ENCODE results near the gene RGS2. TPM values are rescaled to one million over a fixed set of nuclear protein-coding genes. Genes with fewer than 3 reads are reported as not detected.
A peak's percentile ranks its signal among the peaks of the same experiment; 100 is the strongest.

Gene RGS2
- total RNA-seq, 2 donors from 2014 or later: 14.5 to 32.7 TPM

DNA sequence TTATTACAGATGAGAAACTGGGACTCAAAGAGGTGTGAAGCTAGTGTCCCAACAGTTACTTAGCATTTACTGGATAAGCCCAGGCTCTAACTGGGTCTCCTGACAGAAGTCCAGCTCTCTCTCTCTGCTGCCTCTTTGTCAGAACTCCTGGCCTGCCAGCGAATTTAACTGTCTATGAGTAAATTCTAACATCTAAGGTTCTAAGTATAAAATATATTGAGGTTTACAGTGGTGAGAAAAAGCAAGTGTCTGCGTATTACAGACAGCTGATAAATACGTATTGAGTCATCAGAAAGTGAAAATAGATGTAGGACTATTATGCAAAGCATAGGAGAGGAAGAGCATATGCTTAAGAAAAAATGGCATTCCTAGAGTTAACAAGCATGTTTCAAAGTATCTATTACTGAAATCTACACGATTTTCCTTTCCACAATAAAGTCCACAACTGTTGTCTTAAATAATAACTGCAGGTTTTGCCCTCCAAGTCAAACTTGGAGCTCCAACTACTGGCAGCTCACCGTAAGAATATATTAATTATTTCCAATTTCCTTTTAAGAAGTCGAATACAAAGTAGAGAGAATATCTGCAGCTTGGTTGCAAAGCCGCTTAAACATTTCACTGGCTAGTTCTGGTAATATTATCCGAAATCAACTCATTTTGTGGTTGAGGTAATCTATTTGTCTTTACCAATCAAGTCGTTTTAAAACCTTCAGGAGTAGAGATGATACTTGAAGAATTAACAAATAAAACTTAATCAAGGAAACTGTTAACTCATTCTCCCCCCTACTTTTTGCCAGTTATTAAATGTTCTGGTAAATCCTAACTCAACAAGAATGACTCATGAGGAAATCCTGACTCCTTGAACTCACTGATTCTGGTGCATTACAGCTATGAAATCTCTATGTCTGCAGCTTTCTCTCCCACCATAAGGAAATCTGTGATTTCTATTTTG lies 1.4 kb upstream of the RGS2 start:
- Histone ChIP-seq H3K4me3 (no peak overlapping the region), H3K4me1 (peaks cover 30% of the 10 kb centered on the region), H3K36me3 (replicated peaks in 1 of 2; ENCODE audit: insufficient read depth in 1 of 2, low read depth in 2 of 2) (peaks cover 0 to 5% of the 10 kb centered on the region in 2 donors), H3K27ac (peak overlapping the region; percentile 89 to 97 (median 92)), H3K9me3 (no peaks in the 10 kb centered on the region), H3K27me3 (no peaks in the 10 kb centered on the region)
- intact Hi-C loops (cut with DNase I): no loop called here
- peak in 2 of 3 donors; percentile 32 to 45 for TF ChIP-seq POLR2A (IDR thresholded peaks at IDR 0.05)
- TF ChIP-seq, protein P1, sequence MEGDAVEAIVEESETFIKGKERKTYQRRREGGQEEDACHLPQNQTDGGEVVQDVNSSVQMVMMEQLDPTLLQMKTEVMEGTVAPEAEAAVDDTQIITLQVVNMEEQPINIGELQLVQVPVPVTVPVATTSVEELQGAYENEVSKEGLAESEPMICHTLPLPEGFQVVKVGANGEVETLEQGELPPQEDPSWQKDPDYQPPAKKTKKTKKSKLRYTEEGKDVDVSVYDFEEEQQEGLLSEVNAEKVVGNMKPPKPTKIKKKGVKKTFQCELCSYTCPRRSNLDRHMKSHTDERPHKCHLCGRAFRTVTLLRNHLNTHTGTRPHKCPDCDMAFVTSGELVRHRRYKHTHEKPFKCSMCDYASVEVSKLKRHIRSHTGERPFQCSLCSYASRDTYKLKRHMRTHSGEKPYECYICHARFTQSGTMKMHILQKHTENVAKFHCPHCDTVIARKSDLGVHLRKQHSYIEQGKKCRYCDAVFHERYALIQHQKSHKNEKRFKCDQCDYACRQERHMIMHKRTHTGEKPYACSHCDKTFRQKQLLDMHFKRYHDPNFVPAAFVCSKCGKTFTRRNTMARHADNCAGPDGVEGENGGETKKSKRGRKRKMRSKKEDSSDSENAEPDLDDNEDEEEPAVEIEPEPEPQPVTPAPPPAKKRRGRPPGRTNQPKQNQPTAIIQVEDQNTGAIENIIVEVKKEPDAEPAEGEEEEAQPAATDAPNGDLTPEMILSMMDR (IDR thresholded peaks at IDR 0.05): peak in 3 of 7 experiments; percentile 13 to 22 (median 14)
- 14 to 19% methylated on average over 9 of the region's 9 CpGs for WGBS, 2 donors
- ATAC-seq (peak; percentile 20), DNase-seq (peak in 3 of 4 donors; percentile 20 to 25 (median 22))

GRCh38 chr1:192808163-192808517 lies 699 bp upstream of the RGS2 start:
- Histone ChIP-seq H3K4me1 (peaks cover 37% of the 10 kb centered on the region), H3K4me3 (peak overlapping the region; percentile 62 to 83), H3K9me3 (no peaks in the 10 kb centered on the region), H3K36me3 (replicated peaks in 1 of 2; ENCODE audit: insufficient read depth in 1 of 2, low read depth in 2 of 2) (peaks cover 0 to 5% of the 10 kb centered on the region in 2 donors), H3K27me3 (no peaks in the 10 kb centered on the region), H3K27ac (peak overlapping the region; percentile 89 to 97 (median 92))
- DNase-seq: no peak
- no peak for TF ChIP-seq POLR2A (IDR thresholded peaks at IDR 0.05)
- TF ChIP-seq, protein P1 (IDR thresholded peaks at IDR 0.05): no peak
- no peak for ATAC-seq
- 5 to 6% methylated on average over 7 to 8 of the region's 8 CpGs for WGBS, 2 donors
- intact Hi-C loops (cut with DNase I): no loop called here

- TF ChIP-seq, protein P1 (IDR thresholded peaks at IDR 0.05): no peak
- no peak for TF ChIP-seq POLR2A (IDR thresholded peaks at IDR 0.05)
- intact Hi-C loops (cut with DNase I): no loop called here
- Histone ChIP-seq H3K9me3 (no peaks in the 10 kb centered on the region), H3K27me3 (no peaks in the 10 kb centered on the region), H3K4me1 (peaks cover 38% of the 10 kb centered on the region), H3K36me3 (replicated peaks in 1 of 2; ENCODE audit: insufficient read depth in 1 of 2, low read depth in 2 of 2) (peaks cover 0 to 5% of the 10 kb centered on the region in 2 donors), H3K27ac (peak overlapping the region in 3 of 4 donors; percentile 90 to 97 (median 93)), H3K4me3 (peak overlapping the region; percentile 62 to 83)
- ATAC-seq (no peak), DNase-seq (peak; percentile 27 to 56 (median 46))
- WGBS, 2 donors: 24 to 36% methylated on average over 25 of the region's 25 CpGs
Measured at GRCh38 chr1:192809307-192810252, 741 bp downstream of the RGS2 start.

DNA sequence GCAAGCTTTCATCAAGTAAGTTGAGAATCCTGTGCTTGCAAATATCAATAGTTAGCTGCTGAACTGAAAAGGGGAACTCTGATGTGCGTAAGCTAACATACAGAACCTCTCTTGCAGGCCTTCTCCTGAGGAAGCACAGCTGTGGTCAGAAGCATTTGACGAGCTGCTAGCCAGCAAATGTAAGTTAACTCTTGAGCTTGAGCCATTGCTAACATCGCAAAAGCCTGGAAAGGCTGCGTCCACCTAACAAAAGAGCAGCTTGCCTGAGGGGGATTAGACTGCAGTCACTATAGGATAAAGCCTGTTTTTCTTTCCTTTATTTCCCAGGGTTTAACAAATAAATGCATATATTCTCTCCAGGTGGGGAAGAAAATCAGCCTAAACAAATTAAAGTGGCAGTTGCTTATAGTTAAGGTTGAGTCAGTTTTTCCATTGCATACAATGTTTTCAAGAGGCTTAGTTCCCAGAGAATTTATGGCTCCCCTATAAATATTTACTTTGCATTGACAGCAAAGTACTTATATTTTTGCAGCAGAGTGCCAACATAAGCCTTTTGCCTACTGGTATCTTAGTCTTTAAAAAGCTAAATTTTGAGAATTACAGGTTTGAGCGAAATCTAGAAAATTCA lies 1.5 kb downstream of the RGS2 start:
- Histone ChIP-seq H3K4me3 (peak overlapping the region in 1 of 2 donors; percentile 83), H3K27me3 (no peaks in the 10 kb centered on the region), H3K9me3 (no peaks in the 10 kb centered on the region), H3K27ac (peak overlapping the region in 2 of 4 donors; percentile 93 to 97), H3K36me3 (replicated peaks in 1 of 2; ENCODE audit: insufficient read depth in 1 of 2, low read depth in 2 of 2) (peaks cover 0 to 5% of the 10 kb centered on the region in 2 donors), H3K4me1 (peaks cover 38% of the 10 kb centered on the region)
- peak in 2 of 4 donors; percentile 25 to 59 for DNase-seq
- intact Hi-C loops (cut with DNase I): no loop called here
- no peak for ATAC-seq
- WGBS, 2 donors: 45 to 65% methylated on average over 5 of the region's 5 CpGs
- TF ChIP-seq POLR2A (IDR thresholded peaks at IDR 0.05): peak in 1 of 3 donors; percentile 28
- TF ChIP-seq, protein P1 (IDR thresholded peaks at IDR 0.05): no peak
